SK-N-MC (cell line): ENCODE measurements around the gene CEP164.

Source experiments
- EZH2 ChIP-seq: fragments of 200-600 bp; sonication (generic); IDR thresholded peaks from one replicate; pipeline ENCODE4 v1.6.1; 2017; ENCODE audit warnings: antibody characterized with exemption
- FOXP2 ChIP-seq: optimal IDR thresholded peaks from 2 replicates; pipeline ENCODE3; 2011; ENCODE audit warnings: mild to moderate bottlenecking, moderate library complexity; ENCODE audit not compliant: insufficient read depth; ENCODE audit errors: extremely low read length, control extremely low read depth
- POLR2AphosphoS5 ChIP-seq: IDR thresholded peaks from 2 replicates; pipeline ENCODE4 v1.6.1; 2012; ENCODE audit warnings: mild to moderate bottlenecking, low read depth, low read length, borderline replicate concordance

- TF ChIP-seq POLR2AphosphoS5 (no peak), EZH2 (no peak), FOXP2 (no peak)
Observed at GRCh38 chr11:117396970-117397369, 69.3 kb downstream of the CEP164 start.
